GM21528 (cell line): ENCODE data around the gene MICAL3.
A peak's percentile ranks its signal among the peaks of the same experiment; 100 is the strongest.

Source experiments
- ATAC-seq: cut with Tn5 transposase; IDR thresholded peaks from one replicate; pipeline ENCODE4 v1.9.1; 2021; ENCODE audit warnings: mild to moderate bottlenecking, moderate library complexity; ENCODE audit not compliant: unreplicated experiment, low FRiP score

MICAL3 gene

GRCh38 chr22:17785185-17786184 lies 238.9 kb downstream of the MICAL3 start:
- ATAC-seq, result no peak

DNA sequence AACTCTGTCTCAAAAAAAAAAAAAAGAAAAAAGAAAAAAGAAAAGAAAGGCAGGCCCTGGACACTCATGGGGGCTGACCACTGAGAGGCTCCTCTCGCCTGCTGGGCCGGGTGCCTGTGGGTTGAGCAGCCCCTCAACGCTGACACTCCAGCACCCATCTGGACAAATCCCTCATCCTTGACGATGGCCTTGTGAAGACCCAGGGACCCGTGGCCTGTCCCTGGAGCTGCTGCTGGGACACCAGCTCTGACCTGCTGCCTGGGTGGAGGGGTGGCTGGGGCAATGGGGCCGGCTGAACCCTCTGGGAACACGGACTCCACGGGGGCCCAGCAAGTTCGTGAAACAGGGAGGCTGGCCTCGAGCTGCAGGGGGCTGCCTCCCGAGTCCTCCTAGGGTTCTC lies 239.6 kb downstream of the MICAL3 start:
- ATAC-seq, result no peak

- ATAC-seq, result no peak
These were observed 240.4 kb downstream of the MICAL3 start for GRCh38 chr22:17783773-17784480.

DNA sequence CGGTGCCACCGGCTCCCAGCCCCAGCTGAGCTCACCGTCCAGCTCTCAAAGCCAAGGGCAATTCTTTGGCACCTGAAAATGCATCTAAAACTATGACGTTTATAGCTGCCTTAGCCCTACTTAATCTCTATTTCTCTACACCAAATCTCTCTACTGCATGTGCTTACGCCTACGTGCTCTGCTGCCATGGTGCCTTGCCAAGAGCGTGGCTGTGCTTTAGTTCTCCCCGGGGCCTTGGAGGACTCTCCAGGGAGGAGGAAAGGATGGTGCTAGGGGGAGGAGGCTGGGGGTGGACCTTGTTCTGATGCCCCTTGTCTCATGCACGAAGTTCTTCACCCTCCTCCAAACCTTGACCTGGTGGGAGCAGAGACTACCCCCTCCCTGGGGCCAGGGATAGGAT lies 241.0 kb downstream of the MICAL3 start:
- ATAC-seq, result no peak

DNA sequence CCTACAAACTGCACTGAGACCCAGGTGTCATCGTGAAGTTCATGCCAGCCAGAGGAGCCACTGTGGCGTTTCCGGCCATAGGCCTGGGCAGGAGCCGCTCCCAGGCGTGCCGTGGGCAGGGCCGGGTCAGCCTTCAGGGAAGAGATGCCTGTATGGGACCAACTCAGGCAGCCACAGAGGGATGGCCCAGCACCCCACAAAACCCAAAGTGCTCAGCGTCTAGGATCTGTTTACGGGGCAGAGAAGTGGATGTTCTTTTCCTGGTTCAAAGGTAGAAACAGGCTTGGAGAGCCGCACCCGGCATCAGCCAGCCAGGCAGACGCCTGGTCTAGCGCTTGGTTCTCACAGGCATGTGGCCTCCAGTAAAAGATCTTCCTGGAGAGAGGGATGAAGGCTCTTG lies 241.7 kb downstream of the MICAL3 start:
- ATAC-seq, result no peak

DNA sequence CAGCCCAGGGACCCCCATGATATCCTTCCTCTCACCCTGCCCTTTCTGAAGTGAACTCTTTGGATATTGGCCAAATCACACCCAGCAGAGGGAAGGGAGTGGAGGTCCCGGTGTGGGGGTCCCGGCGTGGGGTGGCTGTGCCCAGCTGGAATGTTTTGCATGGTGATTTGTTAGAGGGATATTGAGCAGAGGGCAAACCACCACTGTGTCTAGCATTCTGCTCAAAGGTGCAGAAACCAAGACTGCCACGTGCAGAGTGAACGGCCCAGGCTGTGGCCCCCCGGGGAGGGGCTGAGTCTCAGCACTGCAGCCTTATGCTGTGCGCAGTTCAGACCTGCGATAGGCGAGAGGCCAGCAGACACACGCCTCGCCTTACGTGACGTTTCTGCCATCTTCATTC lies 242.2 kb downstream of the MICAL3 start:
- ATAC-seq, result no peak

DNA sequence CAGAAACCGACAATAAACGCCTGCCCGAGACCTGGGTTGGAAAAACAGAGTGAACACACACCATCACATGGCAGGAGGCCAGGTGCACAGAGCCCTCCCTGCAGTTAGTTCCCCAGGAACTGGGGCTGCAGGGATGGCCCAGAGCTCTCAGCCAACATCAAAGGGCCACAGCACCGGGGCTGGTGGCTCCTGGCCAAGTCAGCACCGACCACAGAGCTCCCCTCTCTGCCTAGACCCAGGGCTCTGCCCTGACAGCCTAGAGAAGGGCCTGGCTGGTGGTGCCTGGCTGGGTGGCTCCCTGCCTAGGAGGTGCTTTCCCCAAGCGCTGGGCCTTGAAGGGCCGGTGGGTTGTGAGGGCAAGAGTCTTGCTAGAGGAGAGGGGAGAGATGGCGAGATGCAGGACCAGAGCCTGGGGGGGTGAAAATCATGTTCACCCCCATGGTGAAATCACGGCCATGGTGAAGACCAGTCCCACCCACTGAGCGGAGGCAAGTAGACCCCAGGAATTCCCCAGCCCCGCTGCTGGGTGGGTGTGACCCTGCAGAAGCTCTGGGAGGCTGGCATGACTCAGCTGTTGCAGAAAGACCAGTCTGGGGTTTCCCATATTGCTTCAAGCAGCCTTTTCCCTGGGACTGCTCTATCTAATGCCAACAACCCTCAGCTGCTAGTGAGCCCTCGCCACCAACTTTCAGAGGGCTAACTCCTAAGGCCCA lies 242.9 kb downstream of the MICAL3 start:
- ATAC-seq, result no peak

- no peak for ATAC-seq
These were observed 243.5 kb downstream of the MICAL3 start for GRCh38 chr22:17780741-17781318.

DNA sequence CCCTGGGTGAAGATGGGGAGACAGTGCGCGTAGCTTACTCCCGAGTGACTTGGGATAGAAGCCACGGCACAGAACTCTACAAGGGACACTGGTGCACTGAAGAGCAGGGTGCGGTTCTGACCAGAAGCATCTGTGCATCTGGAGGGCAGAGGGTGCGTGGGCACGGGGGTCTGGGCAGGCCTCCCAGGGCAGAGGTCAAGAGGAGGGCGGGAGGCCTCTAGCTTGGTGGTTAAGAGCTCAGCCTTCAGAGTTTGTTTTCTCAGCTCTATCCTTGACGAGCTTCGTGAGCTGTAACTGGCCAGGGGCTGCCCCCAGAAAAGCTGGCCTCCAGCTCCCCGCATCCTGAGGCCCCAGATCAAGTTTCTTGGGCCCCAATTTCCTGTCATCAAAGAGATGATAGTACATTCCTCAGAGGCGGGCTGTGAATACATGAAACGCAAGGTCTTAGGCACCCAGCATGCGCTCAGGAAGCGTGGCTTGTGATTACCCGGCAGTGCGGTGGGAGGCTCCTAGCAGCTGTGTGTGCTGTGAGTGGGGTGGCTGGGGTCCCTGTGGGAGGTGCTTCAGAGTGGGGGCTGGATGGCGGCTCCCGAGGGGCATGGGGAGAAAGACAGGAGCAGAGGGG lies 244.1 kb downstream of the MICAL3 start:
- ATAC-seq, result no peak

GRCh38 chr22:17779286-17780115 lies 244.9 kb downstream of the MICAL3 start:
- no peak for ATAC-seq

DNA sequence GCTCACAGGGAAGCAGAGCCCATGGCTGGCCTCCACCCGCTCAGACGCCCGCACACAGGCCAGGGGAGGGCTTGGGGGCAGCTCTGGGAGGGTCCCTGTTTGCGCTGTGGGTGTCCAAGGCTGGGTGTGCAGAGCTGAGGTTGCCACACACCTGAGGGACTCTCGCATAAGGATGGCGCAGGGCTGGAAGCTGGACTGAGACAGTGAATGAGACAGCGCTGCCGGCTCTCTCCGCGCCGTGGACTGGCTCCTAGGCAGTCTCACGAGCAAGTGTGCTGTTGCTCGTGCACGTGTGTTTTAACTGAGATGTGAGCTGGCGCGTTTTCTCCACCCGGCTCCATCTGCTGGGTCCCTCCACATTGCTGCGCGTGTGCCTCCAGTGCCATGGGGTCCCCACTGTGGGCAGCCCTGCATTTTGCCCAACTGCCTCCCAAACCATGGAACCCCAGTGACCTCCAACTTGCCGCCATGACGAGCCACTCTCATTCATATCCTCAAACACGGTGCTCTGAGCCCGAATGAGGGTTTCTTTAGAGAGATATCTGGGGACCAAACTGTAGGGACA lies 245.9 kb downstream of the MICAL3 start:
- ATAC-seq, result no peak

DNA sequence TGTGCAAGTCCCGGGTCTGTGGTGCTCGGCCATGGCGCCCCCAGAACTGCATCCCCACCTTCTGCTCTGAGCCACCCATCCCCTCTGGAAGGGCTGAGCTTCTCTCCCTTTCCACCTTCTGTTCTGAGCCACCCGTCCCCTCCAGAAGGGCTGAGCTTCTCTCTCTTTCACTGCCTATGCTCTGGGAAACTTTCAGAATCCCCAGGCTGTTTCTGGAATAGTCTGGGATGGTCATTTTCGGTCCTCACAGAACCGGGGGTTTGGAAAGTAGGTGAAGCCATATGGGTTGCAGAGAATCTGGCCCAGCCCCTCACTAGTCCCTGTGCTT lies 246.7 kb downstream of the MICAL3 start:
- ATAC-seq, result no peak

DNA sequence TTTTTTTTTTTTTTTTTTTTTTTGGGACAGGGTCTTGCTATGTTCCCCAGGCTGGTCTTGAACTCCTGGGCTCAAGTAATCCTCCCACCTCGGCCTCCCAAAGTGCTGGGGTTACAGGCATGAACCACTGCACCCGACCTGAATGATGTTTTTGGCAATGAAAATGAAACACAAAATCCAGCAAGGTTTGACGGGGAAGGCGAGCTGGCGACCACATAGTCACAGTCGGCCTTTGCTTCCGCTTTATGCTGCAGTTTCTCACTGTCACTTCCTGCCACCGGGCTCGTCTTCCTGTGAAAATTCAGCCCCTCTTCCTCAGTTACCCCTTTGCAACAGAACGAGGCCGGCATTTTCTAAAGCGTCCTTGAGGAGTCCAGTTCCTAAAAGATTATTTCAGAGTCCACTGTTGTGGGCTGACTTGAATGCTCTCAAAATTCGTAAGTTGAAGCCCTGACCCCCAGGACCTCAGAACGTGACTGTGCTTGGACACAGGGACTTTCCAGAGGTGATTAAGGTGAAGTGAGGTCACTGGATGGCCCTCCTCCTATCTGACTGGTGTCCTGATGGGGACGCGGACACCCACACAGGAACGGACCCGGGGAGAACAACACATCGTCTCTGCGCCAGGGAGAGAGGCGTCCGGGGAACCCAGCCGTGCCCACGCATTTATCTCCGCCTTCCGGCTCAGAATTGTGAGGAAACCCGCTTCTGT lies 247.2 kb downstream of the MICAL3 start:
- ATAC-seq, result no peak

GRCh38 chr22:17775781-17776465 lies 248.4 kb downstream of the MICAL3 start:
- ATAC-seq, result no peak

- no peak for ATAC-seq
These were observed 249.3 kb downstream of the MICAL3 start for GRCh38 chr22:17774926-17775685.

DNA sequence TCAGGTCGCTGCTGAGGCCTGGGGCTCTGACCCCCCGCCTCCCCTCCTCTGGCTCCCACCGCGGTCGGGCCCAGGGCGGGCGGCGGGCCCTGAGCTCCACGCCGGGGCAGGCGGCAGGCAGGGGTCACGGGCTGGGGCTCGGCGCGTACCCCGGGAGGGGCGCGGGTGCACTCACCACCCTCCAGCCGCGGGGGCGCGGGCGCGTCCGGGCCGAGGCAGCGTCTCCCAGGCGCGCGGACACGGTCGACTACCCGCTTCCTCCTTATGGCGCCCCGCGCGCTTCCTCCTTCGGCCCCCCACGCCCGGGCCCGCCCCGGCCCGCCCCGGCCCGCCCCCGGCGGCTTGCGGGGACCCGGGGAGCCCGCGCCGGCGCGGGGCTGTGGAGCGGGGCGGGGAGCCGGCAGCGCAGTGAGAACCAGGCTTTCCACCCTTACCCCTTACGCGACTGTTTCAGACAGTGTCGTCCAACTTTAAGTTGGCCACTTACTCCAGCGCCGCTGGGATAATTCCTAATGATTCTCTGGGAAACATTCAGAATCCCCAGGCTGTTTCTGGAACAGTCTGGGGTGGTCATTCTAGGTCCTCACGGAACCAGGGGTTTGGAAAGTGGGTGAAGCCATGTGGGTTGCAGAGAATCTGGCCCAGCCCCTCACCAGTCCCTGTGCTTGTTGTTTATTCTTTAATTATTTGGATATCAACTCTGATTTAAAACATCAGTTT lies 250.0 kb downstream of the MICAL3 start, which contains the start of gene BID:
Gene BID (minus strand): TSS at position 264 of the 720 bp plus-strand sequence. CDS start 24,353 bp downstream, outside the sequence.
- peak; percentile 16 for ATAC-seq
